NCI-H2081 (cell line): ENCODE data around the gene ITGB1BP2.
"Not testable (repeated sequence)": the region's sequence is repeated elsewhere in the genome, so short reads cannot be mapped to it uniquely, and the experiment has no call there.

Experiments
- DNase-seq, 2 experiments: peaks; one replicate each; lab custom pipeline; 2025; lab: John Stamatoyannopoulos, UW

The ITGB1BP2 gene

DNA sequence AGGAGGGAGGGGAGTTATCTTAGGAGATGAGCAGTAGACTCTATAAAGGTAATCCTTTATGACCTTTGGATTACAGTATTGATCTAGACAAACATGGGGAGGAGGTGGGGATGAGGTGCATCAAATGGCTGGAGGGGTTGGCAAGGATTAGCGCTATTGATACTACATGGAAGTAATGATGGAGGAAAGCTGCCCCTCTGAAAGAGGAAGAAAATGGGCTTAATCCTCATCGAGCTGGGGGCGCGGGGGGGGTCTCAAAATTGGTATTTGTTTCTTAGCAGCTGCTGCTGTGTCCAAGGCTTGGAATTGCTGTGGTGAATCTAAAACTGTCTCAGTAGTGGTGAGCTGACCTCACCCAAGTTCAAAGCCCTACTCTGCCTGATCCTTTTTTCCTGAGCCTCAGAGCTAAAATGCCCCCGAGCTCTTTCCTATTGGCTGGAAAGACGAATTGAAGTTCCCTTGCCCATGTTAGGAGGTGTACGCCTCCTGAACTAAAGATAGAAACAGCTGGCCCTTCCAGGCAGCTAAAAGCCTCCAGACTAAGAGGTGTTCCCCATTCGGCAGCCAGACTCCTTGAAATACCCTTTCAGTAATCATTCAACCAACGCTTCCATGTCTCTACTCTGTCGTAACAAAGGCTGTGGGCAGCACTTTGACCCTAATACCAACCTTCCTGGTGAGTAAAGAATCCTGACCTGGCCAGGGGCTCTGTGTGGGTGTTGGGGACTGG lies at the start of gene ITGB1BP2:
Gene ITGB1BP2, plus strand, starts transcription at position 556 of the 730 bp plus-strand sequence. Its CDS starts 57 bp downstream, at position 613.
- no peak for DNase-seq

DNA sequence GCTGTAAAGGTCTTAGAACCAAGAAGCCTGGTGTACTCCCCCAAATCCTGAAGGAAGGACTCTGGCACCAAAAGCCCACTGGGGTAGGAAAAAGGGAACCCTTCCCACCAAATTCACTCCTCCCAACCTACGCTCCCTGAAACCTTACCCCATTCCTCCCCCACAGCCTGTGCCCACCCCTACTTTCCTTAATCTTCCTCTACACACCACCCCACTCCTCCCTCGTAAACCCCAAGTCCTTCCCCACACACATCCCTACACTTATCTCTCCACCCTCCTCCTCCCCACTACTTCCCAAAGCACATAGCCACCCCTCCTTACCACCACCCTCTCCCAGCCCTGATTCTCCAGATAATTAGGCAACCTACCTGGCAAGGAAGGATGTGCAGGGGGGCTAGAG lies 49.3 kb upstream of the ITGB1BP2 start:
- no peak for DNase-seq

DNA sequence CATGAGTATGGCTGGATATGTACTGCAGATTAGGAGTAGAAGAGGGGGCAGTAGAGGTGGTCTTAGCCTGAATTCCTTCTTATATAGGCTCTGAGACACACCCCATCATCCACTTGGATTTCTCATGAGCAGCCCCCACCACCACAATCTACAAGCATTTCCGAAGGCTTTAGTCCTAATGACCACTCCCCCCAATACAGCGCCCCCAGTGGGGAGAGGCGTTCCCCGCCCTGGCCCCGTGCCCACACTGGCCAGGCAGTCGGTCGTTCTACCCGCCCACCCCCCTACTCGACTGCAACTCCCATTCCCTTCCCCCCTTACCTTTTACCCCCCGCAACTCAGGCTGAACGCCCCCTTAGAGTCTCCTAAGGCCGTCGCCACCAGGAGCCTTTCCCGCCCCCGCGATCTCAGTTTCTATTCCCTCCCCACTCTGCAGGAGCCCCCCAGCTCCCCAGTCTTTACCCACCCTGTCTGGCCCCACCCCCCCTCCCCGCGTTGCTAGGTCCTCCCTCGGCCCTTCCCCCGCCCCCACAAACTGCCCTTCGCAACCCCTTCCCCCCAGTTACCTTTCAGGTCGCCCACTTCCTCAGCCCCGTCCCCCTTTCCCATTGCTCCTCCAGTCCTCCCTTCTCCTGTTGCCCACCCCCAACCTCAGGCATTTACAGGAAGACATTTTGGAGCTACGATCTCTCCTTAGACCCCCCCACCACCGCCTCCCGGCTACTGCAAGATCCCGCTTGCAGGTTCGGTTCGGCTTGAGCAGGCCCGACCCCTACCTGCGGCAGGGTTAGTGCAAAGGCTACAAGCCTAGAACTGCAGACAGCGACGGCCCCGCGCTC lies 48.1 kb upstream of the ITGB1BP2 start:
- peak; percentile 47 to 51 for DNase-seq

DNA sequence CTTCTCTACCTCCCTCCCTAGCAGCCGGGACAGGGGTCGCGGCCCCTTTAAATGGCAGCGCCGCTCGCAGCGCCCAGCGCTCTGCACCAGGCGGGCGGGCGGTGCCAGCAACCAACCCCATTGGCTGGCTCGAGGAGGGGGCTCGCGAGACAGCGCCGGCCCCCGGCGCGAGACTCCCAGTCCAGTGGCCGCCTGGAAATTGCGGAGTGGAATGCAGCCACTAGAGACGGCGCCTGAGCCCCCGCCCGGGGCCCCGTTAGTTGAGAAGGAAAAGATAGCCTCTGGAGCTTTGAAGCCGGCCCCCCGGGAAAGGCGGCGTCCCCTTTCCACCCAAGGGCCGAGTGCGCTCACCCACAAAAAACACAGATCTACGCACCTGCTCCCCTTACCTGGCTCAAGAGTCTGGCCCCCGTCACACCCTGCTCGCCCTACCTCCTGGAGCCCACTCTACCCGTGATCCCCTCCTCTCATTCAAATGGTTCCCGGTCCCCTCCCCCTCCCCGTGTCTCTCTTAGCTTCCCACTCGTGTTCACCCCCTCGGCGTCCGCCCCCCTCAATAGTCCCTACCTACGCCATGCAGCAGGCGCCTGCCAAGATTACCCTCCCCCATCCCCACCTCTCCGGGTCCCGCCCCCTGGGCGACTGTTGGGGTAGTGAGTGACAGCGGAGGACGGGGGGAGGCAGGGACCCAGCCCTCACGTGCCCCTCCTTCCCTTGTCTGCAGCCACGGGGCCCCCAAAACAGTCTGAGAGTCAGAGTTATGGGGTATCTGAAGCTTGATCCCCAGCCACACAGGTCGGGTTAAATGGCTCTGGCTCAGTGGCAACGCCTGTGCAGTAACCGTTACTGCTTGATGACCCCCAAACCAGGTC lies 47.2 kb upstream of the ITGB1BP2 start, which contains the start of gene ZMYM3:
Gene ZMYM3, minus strand, starts transcription at position 49 of the 872 bp plus-strand sequence. CDS start 885 bp downstream, outside the sequence.
- DNase-seq = peak; percentile 85 to 90

GRCh38 chrX:71256051-71256450 lies 45.5 kb upstream of the ITGB1BP2 start:
- DNase-seq = no peak

GRCh38 chrX:71256856-71257255 lies 44.7 kb upstream of the ITGB1BP2 start:
- no peak for DNase-seq

DNA sequence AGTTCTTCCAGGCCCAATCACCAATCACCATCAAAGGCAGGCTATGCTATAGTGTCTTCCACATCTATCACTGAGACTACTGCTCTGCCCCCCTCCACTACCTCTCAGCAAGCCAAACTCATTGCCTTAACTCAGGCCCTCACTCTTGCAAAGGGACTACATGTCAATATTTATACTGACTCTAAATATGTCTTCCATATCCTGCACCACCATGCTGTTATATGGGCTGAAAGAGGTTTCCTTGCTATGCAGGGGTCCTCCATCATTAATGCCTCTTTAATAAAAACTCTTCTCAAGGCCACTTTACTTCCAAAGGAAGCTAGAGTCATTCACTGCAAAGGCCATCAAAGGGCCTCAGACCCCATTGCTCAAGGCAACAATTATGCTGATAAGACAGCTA lies 32.9 kb upstream of the ITGB1BP2 start:
- not testable (repeated sequence) for DNase-seq

DNA sequence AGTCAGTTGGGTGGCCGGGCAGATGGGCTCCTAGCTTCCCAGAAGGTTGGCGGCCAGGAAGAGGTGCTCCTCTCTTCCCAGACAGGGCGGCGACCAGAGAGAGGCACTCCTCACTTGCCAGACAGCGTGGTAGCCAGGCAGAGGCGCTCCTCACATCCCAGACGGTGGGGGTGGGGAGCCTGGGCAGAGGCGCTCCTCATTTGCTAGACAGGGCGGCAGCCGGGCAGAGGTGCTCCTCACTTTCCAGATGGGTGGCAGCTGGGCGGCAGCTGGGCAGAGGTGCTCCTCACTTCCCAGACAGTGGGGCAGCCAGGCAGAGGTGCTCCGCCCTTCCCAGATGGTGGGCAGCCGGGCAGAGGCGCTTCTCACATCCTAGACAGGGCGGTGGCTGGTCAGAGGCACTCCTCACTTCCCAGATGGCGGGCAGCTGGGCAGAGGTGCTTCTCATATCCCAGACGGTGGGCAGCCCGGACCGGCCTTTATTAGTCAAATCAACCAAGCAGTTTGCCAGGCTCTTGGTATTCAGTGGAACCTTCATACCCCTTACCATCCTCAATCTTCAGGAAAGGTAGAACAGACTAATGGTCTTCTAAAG lies 31.7 kb upstream of the ITGB1BP2 start:
- no peak for DNase-seq

- DNase-seq = not testable (repeated sequence)
Measured at GRCh38 chrX:71272313-71272712, 29.2 kb upstream of the ITGB1BP2 start.

DNA sequence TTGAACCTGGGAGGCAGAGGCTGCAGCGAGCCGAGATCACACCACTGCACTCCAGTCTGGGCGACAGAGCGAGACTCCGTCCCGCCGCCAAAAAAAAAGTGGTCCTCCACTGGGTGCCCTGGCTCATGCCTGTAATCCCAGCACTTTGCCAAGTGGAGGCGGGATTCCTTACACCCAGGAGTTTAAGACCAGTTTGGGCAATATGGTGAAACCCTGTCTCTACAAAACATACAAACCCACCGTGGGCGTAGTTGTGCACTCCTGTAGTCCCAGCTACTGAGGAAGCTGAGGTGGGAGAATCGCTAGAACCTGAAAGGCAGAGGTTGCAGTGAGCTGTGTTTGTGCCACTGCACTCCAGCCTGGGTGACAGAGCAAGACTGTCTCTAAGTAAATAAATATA lies 20.2 kb upstream of the ITGB1BP2 start:
- DNase-seq = not testable (repeated sequence)

- DNase-seq = peak; percentile 27 to 58
Measured at GRCh38 chrX:71282514-71283402, 18.8 kb upstream of the ITGB1BP2 start.

GRCh38 chrX:71283403-71284143 lies 18.0 kb upstream of the ITGB1BP2 start, which contains the start of gene NONO:
Gene NONO, plus strand, starts transcription at chrX:71283635. Its CDS starts 7,003 bp downstream, at chrX:71290638.
- DNase-seq = peak; percentile 96 to 99

- DNase-seq = no peak
Measured at GRCh38 chrX:71285929-71286328, 15.6 kb upstream of the ITGB1BP2 start.

DNA sequence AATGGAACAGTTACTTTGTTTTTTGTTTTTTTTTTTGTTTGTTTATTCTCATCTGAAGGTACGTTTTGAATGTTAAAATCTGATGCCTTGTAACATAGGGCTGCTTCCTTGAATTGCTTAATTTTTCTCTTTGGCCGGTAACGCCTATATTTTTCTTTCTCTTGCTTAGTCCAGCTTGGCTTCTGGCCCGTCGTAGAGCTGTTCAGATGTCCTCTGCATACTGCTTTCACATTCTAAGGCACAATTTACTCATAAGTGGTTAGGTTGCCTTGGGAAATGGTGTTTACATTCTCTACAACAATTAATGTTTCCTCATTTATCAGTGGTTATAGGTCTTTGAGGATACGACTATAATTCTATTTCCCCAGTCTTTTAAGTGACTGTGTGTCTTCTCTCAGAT lies 10.2 kb upstream of the ITGB1BP2 start:
- DNase-seq = no peak

- no peak for DNase-seq
Measured at GRCh38 chrX:71292669-71293365, 8.7 kb upstream of the ITGB1BP2 start.

- no peak for DNase-seq
Measured at GRCh38 chrX:71296806-71297205, 4.7 kb upstream of the ITGB1BP2 start.

- DNase-seq = no peak
Measured at GRCh38 chrX:71298119-71298518, 3.4 kb upstream of the ITGB1BP2 start.

GRCh38 chrX:71300064-71300463 lies 1.5 kb upstream of the ITGB1BP2 start:
- DNase-seq = not testable (repeated sequence)

GRCh38 chrX:71300495-71300894 lies 1.1 kb upstream of the ITGB1BP2 start:
- not testable (repeated sequence) for DNase-seq
